Stimulated activated CD4-positive, alpha-beta T cell treated with anti-CD3 and anti-CD28 coated beads, TNF-alpha, amount 100 ng/mL, for 4 hours (primary cell): ENCODE results near the gene WIPF3.
A peak's percentile ranks its signal among the peaks of the same experiment; 100 is the strongest.

Experiments used
- DNase-seq, 3 experiments: peaks; one replicate each; pipeline ENCODE4 v3.0.0-alpha.2; 2020; ENCODE audit warnings: low read depth in 3 of 3

Gene WIPF3

DNA sequence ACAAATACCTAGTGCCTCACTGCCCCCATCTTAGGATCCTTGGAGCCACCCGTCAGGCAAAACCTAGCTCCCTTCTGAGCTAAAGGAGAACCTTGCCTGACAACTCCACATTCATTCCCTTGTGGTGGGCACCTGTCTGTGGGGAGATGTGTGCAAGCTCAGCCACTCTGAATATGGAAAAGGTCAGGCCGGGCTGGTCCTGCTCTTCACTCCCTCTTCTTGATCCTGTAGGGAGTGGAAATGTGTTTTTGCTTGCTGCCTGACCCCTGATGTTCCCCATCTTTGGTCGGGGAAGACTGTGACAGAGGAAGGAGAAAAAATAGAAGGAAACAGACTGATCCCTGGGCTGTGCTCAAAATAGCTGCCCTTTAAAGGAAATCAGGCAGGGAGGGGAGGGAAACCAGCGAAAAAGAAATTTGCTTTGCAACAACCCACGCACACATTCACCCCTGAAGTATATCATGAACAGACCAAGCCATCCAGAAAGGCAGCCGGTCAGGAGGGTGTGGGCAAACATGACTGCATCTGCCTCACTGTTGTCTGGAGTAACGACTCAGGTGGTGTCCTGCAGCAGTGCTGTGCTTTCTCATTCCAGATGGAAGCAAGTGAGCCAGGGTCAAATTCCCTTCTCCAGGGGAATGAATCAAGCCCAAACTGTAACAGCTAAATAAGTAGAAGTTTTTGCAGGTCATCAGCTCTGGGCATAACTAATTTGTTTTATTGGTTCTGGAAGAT, 109.3 kb downstream of the WIPF3 start:
- DNase-seq: no peak

DNA sequence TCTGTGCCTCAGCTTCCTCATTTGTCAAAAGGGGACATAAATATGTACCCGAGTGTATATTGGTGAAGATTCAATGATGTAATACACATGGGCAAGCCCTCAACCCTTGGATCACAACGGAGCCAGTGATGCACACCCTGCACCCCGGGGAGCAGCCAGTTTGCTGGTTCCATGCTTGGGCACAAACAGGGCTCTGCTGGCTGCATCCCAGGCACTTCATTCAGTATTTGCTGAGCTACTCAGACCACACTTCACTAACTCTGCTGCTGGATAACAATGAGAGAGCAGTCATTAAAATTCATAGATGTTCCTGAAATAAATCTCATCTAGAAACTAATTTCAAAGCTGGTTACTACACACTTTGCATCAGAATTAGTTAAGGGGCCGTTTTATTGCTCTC, 111.3 kb downstream of the WIPF3 start:
- DNase-seq: no peak

DNA sequence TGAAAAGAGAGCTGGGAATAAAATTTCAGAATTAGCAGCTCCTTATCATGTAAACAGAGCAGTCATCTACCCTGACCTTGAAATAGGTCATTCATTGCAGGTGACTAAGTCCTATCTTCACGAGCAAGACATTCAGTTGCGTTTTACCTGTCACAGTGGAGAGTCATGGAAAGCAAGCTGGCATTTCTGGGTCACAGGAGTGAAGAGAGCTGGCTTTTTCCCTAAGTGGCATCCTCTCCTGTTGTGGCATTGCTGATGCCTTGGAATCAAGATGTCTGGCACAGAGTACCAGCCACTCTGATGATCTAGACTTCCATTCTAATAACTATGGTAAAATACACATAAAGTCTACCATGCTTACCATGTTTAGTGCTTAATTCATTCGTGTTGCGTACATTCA, 112.5 kb downstream of the WIPF3 start:
- no peak for DNase-seq

DNA sequence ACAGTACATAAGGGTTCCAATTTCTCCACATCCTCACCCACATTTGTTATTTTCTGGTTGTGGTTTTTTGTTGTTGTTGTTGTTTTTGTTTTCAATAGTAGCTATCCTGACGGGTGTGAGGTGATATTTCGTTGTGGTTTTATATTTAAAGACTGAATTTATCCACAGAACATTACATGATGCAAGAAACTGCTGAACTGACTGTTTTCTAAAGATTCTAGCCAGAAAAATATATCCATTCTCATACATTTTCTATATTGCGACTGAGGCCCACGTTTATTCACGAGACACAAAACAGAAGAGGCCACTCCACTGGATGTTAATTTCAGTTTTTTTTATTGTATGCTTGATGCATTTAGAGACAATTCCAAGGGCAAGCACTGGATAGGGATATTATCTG, 113.5 kb downstream of the WIPF3 start:
- DNase-seq: no peak

DNA sequence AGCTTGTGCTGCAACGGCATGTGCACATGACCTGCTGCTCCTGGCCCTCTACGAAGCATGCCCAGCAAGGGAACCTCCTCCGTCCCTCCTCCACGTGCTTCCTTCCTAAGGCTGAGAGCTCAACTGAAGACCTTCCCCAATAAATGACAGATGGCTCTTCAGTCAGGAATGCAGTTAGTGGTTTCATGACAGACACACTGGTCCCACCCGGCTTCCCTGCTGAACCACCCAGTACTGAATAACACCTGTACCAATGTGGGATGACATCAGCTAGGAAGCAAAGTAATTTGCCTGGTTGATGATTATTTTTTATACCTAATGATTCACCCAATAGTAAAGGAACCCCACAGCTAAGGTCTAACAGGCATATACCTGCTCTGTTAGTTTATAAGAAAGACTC, 114.2 kb downstream of the WIPF3 start:
- no peak for DNase-seq

DNA sequence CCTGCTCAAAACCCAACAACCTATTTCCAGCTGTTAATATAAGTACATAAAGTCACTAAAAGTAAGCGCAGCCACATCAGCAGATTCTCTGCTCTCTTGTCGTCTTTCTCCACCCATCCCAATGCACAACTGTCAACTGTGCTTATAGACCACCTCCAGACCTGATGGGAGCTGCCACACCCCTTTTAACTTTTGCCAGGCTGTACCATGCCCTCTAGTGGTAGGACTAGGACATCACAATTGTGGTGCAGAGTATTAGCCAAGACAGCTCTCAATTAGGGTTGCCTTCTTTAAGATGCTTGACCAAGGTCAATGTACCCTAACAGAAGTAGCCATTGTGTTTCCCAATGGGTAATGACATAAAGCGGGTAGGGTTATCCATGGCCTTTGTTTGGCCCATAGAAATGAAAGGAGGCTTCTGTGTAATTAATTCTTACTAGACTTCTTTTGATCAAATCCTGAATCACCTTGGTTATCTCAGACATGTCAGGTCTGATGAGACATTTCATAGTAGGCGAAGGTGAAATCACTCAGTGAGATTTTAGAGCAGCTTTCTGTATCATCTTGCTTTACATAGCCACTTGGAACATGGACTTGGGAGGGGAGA, 115.2 kb downstream of the WIPF3 start:
- peak in 1 of 3 experiments; percentile 6 for DNase-seq

DNA sequence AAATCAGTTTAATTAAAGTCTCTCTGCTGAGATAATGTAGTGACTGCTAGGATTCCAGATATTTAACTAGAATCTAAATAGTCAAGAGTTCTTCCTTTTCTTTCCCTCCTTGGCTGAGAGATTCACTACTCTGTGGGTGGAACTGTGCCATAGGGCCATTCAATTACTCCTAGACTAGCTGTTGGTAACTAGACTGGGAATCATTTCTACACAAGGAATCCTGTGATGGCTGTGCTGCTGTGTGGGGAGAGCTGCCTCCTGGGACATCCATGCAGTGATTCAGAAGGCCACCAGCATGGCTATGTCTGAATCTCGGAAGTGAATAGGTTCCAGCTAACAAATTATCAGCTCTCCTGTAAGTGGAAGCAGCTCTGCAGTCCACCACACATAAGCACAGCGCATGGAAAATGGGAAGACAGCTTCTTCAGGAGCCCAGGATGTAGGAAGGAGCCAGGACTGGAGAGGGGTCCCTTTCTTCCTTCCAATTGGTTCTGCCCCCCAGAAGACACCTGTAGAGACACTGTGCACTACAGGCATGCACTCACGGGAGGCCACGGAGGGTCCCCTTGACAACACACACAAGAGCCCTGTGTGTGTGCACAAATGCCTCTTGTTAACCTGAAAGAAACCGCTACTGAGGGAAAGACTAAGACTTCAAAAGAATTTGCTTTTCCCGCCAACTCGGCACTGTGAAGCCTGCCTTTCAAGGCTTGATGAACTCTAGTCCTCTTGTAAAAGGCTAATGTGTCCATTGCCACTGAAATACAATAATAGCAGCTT, 116.8 kb downstream of the WIPF3 start:
- no peak for DNase-seq

DNA sequence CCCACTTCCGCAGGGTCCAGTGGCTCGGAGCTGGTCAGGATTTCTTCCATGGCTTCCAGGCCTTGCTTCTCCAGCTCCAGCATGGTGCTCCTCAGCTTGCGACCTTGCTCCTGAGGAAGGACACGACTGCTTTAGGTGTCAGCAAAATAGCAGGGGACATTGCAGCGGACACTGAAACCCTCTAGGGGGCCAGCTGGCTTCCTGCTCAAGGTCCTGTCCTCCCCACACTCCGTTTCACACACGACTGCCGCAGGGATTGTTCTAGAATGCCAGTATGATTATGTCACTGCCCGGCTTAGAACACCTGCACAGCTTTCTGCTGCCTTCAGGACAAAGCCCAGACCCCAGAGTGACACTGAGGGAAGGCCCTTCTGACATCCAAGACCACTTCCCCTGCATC, 117.7 kb downstream of the WIPF3 start:
- DNase-seq: no peak

DNA sequence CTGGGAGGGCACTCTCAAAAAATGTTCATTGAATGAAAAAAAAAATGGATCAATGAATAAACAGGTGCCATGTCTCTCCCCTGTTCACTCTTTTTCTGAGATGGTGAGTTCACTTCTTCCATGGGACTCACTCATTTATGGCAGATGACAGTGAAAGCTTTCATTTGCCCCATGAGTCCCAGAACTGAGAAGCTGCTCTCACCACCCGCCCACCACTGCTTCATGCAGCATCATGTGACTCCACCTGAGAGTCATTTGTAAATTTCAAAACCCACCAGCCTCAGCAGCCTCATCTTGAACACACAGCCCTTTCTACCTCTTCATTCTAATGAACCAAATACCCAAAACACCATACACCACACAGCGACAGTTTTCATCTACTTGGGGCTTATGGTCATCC, 118.4 kb downstream of the WIPF3 start:
- DNase-seq: no peak

DNA sequence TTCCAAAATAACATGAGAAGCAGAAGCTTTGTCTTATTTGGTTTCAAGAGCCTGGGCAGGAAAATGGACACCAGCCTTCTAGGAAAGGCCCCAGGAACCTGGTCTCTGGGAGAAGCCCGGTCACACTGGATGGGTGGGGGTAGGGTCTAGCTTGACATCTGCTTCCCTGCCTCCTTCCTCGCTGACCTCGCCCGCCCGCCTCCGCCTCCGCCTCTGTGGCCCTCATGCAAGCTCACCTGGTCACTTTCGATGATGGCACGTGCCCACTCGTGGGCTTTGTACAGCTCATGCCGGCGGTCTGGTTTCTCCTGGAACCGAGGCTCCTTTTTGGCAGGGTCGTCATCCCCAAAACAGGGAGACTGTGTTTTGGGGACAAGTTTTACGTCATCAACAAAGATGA, 119.9 kb downstream of the WIPF3 start:
- DNase-seq: no peak

DNA sequence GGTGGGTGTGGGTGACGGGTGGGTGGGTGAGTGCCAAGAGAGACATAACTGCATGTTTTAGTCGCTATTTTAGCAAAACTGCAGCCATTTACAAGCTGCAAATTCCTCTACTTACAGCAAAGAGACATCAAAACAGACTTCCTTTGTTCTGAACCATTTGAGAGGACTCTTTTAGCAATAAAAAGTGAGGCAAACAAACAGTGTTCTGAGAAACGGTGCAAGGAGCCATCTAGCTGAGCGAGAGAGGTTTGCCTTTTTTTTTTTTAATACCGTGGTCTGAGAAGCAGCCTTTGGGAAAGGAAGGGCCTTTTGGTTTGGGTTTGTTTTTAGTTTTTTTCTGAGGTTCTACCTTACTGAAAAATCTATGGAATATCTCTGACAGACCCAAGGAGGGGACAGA, 120.4 kb downstream of the WIPF3 start:
- no peak for DNase-seq

DNA sequence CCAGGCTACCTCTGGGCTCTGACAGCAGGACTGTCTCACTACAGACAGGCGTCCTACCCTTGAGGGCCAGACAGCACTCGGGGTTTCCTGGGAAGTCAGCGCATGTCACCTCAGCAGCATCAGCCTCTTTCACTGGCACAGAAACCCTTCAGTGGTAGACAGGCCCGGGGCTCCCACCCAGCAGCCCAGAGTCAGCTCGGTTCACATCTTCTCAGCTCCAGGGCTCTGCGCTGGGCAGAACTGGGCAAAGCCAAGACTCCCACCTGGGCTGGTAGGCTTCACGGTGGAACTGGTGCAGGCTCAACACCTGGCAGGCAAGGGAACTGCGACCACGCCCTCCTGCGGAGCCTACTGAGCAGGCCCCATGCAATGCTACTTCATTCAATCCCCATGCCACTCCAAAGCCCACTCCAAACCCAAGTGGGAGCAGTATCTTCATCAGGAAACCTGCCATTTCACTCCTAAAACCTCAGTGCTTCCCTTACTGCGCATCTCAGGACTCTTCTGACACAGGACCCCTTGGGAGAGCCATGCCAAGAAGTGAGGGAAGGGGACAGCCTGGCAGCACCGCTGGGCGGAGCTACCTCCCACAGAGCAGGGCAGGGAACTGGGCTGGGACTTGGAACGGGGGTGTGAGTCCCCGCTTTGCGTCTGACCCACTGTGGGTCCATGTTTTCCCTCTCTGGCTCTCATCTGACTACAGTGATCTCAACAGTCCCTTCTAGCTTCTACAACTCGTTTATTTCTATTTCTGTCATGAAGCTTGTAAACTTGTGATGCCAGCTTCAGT, 122.9 kb downstream of the WIPF3 start:
- DNase-seq: no peak

DNA sequence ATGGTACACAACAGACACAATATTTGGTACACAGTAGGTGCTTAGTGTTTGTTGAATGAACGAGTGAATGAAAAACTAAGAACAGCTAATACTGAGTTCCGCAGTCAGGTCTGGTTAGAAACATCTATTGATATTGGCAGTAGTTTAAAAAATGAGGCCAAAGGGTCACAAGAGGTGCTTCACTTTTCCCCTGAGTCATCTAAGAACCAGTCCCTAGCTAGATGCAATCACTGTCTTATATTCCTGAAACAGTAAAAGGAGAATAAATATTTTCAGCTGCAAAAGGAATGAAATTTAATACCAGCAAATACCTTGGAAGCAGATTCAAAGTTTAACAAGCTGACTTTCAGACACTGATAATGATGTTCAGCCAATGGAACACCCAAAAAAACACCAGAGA, 128.8 kb downstream of the WIPF3 start:
- no peak for DNase-seq

DNA sequence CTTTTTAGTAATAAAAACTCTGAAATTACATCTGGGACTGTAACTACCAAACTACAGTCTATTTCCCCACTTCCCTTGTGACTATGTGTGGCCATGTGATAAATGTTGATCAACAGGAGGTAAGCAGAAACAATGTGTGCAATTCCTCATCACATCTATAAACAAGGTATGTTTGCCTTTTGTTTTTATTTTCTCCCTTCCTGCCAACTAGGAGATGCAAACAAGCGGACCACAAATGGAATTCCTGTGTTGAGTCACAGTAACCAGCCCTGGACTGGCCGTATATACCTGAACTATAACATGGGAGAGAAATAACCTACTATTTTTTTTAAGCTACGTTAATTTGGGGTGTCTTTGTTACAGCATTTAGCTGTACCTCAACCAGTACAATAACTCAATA, 130.8 kb downstream of the WIPF3 start:
- DNase-seq: no peak

DNA sequence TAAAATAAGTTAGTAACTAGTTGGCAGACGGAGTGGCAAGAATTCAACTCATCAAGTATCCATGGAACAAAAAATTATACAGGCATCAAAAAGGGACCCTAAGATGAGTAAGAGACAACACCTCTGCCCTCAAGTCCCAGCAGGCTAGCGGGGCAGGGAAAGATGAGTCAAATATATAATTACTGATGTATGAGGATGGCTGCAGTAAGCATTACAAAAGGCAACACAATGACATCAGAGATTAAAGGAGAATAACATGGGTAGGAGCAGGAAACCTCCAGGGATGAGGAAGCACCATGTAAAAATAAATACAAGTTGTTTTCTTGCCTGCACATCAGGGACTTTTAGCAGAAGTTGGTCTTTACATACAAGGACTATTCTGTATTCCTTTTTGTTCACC, 133.9 kb downstream of the WIPF3 start:
- DNase-seq: no peak

DNA sequence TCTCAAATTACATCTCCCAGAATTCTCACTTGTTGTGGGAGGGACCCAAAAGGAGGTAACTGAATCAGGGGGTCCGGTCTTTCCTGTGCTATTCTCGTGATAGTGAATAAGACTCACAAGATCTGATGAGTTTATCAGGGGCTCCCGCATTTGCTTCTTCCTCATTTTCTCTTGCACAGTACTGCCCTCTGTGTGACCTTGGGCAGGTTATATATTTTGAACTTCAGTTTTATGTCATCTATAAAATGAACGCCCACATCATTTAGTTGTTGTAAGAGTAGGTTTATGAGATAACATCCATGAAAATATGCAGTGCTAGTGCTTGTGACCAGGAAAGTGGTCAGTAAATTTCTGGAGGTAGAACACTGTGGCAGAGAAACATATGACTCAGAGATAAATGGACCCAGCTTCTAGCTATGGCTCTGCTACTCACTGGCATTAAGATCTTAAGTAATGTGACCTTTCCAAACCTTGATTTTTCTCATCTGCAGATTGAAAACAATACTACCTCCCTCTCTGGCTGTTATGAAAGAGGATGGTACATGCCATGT, 139.0 kb downstream of the WIPF3 start:
- no peak for DNase-seq

DNA sequence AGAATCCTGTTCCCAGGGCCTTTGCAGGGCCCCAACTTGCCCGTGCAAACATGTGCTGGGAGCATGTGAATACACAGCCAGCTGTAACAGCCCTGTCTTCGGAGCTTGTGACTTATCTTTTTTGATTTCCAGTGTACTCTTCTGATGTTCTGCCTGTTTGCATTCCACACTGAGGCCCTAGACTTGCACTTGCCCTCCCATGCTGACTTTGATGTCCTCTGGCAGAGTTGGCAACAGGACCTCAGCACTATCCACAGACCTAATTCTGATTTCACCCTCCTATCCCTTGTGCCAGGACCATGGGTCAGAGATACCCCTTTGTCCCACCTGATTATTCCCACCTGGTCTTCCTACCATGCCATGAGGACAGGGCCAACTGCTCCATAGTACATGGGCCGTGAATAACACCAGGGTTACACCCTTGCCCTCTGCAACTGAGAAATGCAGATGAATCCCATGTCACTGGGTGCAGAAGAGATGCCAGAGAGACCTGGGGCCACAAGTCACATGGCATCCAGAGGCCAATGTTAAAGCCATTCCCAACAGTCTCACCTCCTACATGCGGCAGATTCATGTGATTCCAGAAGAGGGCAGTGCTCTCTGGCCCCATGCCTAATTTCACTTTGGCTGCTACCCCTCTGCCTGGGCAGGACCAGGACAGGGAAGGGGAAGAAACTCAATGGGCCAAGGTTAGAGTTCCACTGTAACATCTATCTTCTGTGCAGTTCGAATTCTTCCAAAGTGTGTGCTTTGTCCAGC, 140.3 kb downstream of the WIPF3 start:
- no peak for DNase-seq

DNA sequence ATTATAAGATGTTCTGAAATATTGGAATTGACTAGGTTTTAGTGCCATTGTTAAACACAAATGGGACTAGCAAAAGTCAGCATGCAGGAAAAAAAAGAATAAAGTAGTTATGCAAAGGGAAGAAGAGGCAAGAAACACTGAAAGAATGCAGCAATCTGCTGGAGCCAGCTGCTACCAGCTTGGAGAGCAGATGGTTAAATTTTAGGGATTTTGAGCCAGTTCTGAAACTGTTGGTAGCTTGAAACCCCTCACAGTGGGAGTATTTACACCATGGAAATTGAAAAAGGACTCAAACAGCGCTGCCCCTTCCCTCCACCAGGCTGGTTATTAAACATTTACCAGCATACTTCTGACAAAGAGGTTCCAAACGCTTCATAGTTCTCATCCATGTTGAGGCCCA, 142.3 kb downstream of the WIPF3 start:
- DNase-seq: no peak

DNA sequence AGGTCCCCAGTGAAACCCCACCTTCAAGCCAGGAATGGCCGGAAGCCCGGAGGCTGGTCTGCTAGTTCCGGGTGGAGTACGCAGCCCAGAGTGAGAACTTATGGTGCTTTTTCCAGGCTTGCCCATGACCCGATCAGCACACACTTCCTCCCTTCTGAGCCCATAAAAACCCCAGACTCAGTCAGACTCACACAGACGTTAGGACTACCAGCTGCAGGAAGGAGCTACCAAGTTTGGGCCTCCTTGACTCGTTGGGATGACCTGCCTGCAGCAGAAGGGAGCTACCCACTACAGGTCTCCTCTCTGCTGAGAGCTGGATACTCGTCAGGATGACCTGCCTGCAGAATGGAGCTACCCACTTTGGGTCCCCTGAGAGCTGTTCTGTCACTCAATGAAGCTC, 144.2 kb downstream of the WIPF3 start:
- no peak for DNase-seq

DNA sequence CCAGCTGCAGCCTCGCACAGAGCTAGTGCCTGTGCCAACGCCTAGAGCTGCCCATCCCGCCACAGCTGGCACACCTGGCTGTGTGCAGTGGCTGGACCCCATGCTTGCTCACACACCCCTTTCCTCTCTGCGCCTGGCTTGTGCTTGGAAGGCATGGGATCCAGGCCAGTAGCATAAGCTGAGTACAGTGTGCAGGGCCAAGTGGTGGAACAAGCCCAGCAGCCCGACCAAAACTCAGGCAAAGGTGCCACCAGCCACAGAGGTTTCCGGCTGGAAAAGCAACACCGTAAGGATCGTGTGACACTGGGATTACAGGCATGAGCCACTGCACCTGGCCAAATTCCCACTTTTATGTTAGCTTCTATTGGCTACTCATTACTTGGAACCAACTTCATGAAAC, 144.9 kb downstream of the WIPF3 start:
- no peak for DNase-seq

DNA sequence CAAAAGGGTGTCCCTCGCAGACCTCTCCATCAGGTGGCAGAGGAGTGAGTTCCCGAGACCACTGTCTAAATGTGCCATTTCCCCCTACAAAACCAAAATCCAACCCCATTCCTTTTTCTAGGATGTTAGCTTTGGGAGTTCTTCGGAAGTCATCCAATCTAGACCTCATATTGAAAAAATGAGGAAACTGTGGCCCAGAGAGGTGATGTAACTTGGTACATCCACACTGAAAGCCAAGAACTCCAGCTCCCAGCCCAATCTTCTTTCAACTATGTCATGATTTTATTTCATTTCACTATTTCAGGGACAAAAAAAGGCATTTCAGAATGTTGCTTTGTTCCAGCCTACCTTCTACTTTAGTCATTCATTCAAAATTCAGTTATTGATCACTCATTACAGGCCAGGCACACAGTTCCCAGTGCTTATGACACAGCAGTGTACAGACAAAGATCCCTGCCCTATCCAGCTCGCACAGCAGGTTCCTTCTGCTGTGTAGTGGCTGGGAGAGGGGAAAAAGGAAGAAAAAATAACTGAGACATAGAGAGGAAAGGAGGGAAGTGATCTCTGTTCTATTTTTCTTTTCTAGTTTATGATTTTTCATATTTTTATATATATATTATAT, 147.5 kb downstream of the WIPF3 start:
- DNase-seq: no peak
